Skeletal muscle satellite cell (primary cell): ENCODE data around the gene EVC2.
"Not testable (repeated sequence)": the region's sequence is repeated elsewhere in the genome, so short reads cannot be mapped to it uniquely, and the experiment has no call there.

ENCODE experiments used
- H3K27me3 ChIP-seq: 2 replicates; pipeline ENCODE4 v1.7.0; 2013; ENCODE audit warnings: low read length; ENCODE audit not compliant: control insufficient read depth, insufficient read depth
- H3K36me3 ChIP-seq: 2 replicates; pipeline ENCODE4 v1.7.0; 2013; ENCODE audit warnings: mild to moderate bottlenecking, control low read depth, low read length; ENCODE audit not compliant: insufficient read depth
- H3K4me1 ChIP-seq: 2 replicates; pipeline ENCODE4 v1.7.0; 2013; ENCODE audit warnings: low read length; ENCODE audit not compliant: control insufficient read depth, insufficient read depth
- H3K4me2 ChIP-seq: 2 replicates; pipeline ENCODE4 v1.7.0; 2013; ENCODE audit warnings: mild to moderate bottlenecking, low read length
- H3K4me3 ChIP-seq: 2 replicates; pipeline ENCODE4 v1.7.0; 2013; ENCODE audit warnings: low read length
- H3K9ac ChIP-seq: 2 replicates; pipeline ENCODE4 v1.7.0; 2013; ENCODE audit warnings: mild to moderate bottlenecking, low read depth, low read length, moderate library complexity
- H3K9me3 ChIP-seq: replicated peaks from 2 replicates; pipeline ENCODE4 v1.7.0; 2013; ENCODE audit warnings: mild to moderate bottlenecking, control low read depth, low read length

The EVC2 gene

DNA sequence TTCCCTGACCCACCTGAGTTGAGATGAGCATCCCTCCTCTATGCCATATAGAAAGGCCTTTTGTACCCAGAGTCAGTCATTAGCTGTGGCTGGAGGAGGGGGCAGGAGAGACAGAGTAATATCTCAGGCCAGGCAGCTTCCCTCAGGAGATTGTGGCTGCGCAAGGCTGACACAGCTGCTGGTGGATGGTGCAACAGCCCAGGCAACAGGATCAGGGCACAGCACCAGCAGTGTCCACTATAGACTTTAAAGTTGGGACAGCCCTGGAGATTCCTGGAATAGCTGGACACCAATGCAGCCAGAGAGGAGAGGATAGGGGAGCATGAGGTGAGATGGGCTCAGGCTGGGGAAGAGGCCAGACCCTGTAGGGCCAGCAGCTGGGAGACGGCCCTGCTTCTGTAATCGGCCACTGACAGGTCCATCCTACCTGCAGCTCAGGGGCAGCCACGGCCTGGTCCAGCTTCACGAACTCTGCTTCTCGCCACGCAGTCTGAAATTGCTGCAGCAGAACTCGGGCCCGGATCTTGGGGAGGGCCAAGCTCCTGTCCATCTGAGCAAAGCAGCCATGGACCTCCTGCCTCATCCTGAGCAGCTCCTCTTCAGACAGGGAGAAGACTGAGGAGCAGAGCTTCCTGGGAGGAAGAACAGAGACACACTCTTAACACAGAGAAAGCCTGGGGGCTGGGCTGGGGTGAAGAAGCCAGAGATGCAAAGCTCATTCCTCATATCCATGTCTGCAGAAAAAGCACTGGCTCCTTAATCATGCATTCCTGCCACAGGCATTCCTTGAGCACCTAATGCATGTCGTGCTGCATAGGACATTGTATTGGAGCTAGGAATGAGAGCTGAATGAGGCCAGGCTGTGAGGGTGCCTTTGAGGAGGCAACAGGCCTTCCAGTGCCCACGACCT is 90.1 kb downstream of the EVC2 start:
- no peak overlapping the region for H3K4me3 ChIP-seq
- H3K9me3 ChIP-seq = no peaks in the 10 kb centered on the region
- H3K9ac ChIP-seq = no peak overlapping the region
- H3K36me3 ChIP-seq = peaks cover 78% of the 10 kb centered on the region
- no peak overlapping the region for H3K4me2 ChIP-seq
- H3K27me3 ChIP-seq = no peaks in the 10 kb centered on the region
- H3K4me1 ChIP-seq = peaks cover 13% of the 10 kb centered on the region

DNA sequence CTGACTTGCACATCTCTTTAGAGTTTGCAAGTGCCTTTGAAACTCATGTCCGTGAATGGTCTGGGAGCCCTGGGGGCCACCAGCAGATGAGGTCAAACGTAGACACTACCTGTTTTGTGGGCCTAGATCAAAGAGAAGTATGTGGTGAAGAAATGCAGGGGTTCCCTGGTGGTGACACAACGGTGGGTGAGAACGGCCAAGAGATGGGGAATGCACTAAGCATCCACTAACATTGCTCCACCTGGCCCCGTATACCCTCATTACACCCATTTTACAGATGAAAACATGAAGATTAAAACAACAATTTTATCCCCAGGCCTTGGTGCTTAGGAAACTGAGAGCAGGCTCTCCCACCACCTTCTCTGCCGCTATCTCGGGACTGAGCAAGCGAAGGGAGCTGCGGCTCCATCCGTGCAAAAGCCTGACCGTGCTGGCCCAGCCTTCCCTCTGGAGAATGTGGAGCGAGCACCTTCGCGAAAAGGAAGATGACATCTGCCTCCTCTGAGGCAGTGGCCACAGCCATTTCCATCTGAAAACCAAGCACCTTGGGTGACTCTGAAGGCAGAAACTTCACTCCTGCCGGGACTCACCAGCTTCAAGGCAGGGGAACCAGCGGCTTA is 91.9 kb downstream of the EVC2 start:
- H3K4me3 ChIP-seq = no peak overlapping the region
- H3K9ac ChIP-seq = no peak overlapping the region
- peaks cover 13% of the 10 kb centered on the region for H3K4me1 ChIP-seq
- no peaks in the 10 kb centered on the region for H3K27me3 ChIP-seq
- peaks cover 73% of the 10 kb centered on the region for H3K36me3 ChIP-seq
- no peaks in the 10 kb centered on the region for H3K9me3 ChIP-seq
- H3K4me2 ChIP-seq = no peak overlapping the region

GRCh38 chr4:5615496-5616075 is 92.8 kb downstream of the EVC2 start:
- no peak overlapping the region for H3K9ac ChIP-seq
- H3K36me3 ChIP-seq = peaks cover 77% of the 10 kb centered on the region
- H3K9me3 ChIP-seq = no peaks in the 10 kb centered on the region
- no peak overlapping the region for H3K4me3 ChIP-seq
- H3K27me3 ChIP-seq = no peaks in the 10 kb centered on the region
- H3K4me1 ChIP-seq = peaks cover 9% of the 10 kb centered on the region
- no peak overlapping the region for H3K4me2 ChIP-seq

GRCh38 chr4:5611750-5612149 is 96.6 kb downstream of the EVC2 start:
- H3K4me3 ChIP-seq = no peak overlapping the region
- no peak overlapping the region for H3K4me2 ChIP-seq
- peaks cover 68% of the 10 kb centered on the region for H3K36me3 ChIP-seq
- no peaks in the 10 kb centered on the region for H3K27me3 ChIP-seq
- no peaks in the 10 kb centered on the region for H3K9me3 ChIP-seq
- H3K4me1 ChIP-seq = no peaks in the 10 kb centered on the region
- no peak overlapping the region for H3K9ac ChIP-seq

- Histone ChIP-seq H3K4me3 (no peak overlapping the region), H3K27me3 (no peaks in the 10 kb centered on the region), H3K36me3 (peaks cover 58% of the 10 kb centered on the region), H3K9ac (no peak overlapping the region), H3K4me2 (no peak overlapping the region), H3K4me1 (no peaks in the 10 kb centered on the region), H3K9me3 (no peaks in the 10 kb centered on the region)
These were observed 98.9 kb downstream of the EVC2 start for GRCh38 chr4:5609306-5610007.

- not testable (repeated sequence) for H3K9ac ChIP-seq, H3K4me2 ChIP-seq, H3K9me3 ChIP-seq, H3K4me3 ChIP-seq, H3K4me1 ChIP-seq, H3K27me3 ChIP-seq
- H3K36me3 ChIP-seq = peaks cover 27% of the 10 kb centered on the region
These were observed 114.5 kb downstream of the EVC2 start for GRCh38 chr4:5593828-5594227.

DNA sequence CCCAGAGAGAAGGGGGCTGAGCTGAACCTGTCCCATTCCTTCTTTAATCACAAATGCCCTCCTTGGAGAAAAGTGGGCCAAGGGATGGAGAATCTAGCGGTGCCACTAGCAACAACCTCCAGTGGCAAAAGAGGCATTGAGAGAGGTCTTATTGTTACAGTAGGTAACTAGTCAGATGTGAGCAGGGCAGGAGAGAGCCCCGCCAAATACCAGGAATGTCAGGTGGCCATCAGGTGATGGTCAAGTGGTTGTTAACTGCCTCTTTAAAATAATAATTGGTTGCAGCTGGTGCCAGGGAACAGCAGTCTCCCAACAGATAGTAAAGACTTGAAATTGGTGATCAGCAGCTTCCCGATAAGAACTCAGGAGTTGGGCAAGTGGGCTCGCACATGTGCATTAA is 116.1 kb downstream of the EVC2 start:
- no peaks in the 10 kb centered on the region for H3K4me1 ChIP-seq
- no peak overlapping the region for H3K9ac ChIP-seq

GRCh38 chr4:5589495-5589894 is 118.9 kb downstream of the EVC2 start:
- H3K4me3 ChIP-seq = no peak overlapping the region
- no peaks in the 10 kb centered on the region for H3K4me1 ChIP-seq
- peaks cover 47% of the 10 kb centered on the region for H3K36me3 ChIP-seq
- H3K4me2 ChIP-seq = no peak overlapping the region
- H3K27me3 ChIP-seq = no peaks in the 10 kb centered on the region
- H3K9ac ChIP-seq = no peak overlapping the region
- H3K9me3 ChIP-seq = no peaks in the 10 kb centered on the region

More for the DNA sequence above, 116.1 kb downstream of the EVC2 start:
- Histone ChIP-seq H3K4me2 (no peak overlapping the region), H3K27me3 (no peaks in the 10 kb centered on the region), H3K9me3 (no peaks in the 10 kb centered on the region), H3K36me3 (peaks cover 32% of the 10 kb centered on the region), H3K4me3 (no peak overlapping the region)

GRCh38 chr4:5588046-5588445 is 120.3 kb downstream of the EVC2 start:
- Histone ChIP-seq H3K36me3 (peaks cover 43% of the 10 kb centered on the region), H3K4me3 (no peak overlapping the region), H3K4me2 (no peak overlapping the region), H3K9me3 (no peaks in the 10 kb centered on the region), H3K4me1 (no peaks in the 10 kb centered on the region), H3K27me3 (no peaks in the 10 kb centered on the region), H3K9ac (no peak overlapping the region)

GRCh38 chr4:5575941-5576340 is 132.4 kb downstream of the EVC2 start:
- no peak overlapping the region for H3K9ac ChIP-seq
- H3K9me3 ChIP-seq = no peaks in the 10 kb centered on the region
- no peak overlapping the region for H3K4me3 ChIP-seq
- no peak overlapping the region for H3K4me2 ChIP-seq
- peaks cover 71% of the 10 kb centered on the region for H3K36me3 ChIP-seq
- no peaks in the 10 kb centered on the region for H3K27me3 ChIP-seq
- H3K4me1 ChIP-seq = no peaks in the 10 kb centered on the region

- peaks cover 73% of the 10 kb centered on the region for H3K36me3 ChIP-seq
- no peak overlapping the region for H3K4me2 ChIP-seq
These were observed 134.0 kb downstream of the EVC2 start for GRCh38 chr4:5574386-5574785.

More at GRCh38 chr4:5574386-5574785, 134.0 kb downstream of the EVC2 start:
- H3K27me3 ChIP-seq = no peaks in the 10 kb centered on the region
- H3K9ac ChIP-seq = no peak overlapping the region
- H3K4me1 ChIP-seq = no peaks in the 10 kb centered on the region
- no peak overlapping the region for H3K4me3 ChIP-seq
- no peaks in the 10 kb centered on the region for H3K9me3 ChIP-seq
